ENCODE results near the gene SGTA.

GRCh38 chr19:2714531-2715269, 68.4 kb downstream of the SGTA start:
- TF ChIP-seq CTCF (IDR thresholded peaks at IDR 0.05): no peak
- no peak for TF ChIP-seq POLR2AphosphoS5 (IDR thresholded peaks at IDR 0.05; ENCODE audit: low read depth, low read length)
- TF ChIP-seq SIN3A (IDR thresholded peaks at IDR 0.05; ENCODE audit: borderline replicate concordance, insufficient read depth, low read depth, low read length): no peak
- TF ChIP-seq, protein P1, sequence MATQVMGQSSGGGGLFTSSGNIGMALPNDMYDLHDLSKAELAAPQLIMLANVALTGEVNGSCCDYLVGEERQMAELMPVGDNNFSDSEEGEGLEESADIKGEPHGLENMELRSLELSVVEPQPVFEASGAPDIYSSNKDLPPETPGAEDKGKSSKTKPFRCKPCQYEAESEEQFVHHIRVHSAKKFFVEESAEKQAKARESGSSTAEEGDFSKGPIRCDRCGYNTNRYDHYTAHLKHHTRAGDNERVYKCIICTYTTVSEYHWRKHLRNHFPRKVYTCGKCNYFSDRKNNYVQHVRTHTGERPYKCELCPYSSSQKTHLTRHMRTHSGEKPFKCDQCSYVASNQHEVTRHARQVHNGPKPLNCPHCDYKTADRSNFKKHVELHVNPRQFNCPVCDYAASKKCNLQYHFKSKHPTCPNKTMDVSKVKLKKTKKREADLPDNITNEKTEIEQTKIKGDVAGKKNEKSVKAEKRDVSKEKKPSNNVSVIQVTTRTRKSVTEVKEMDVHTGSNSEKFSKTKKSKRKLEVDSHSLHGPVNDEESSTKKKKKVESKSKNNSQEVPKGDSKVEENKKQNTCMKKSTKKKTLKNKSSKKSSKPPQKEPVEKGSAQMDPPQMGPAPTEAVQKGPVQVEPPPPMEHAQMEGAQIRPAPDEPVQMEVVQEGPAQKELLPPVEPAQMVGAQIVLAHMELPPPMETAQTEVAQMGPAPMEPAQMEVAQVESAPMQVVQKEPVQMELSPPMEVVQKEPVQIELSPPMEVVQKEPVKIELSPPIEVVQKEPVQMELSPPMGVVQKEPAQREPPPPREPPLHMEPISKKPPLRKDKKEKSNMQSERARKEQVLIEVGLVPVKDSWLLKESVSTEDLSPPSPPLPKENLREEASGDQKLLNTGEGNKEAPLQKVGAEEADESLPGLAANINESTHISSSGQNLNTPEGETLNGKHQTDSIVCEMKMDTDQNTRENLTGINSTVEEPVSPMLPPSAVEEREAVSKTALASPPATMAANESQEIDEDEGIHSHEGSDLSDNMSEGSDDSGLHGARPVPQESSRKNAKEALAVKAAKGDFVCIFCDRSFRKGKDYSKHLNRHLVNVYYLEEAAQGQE (IDR thresholded peaks at IDR 0.05; ENCODE audit: insufficient read depth in 1 of 2, low read depth in 2 of 2, low read length in 1 of 2): no peak
- no peak for TF ChIP-seq TCF7L2 (IDR thresholded peaks at IDR 0.05; ENCODE audit: low read depth, low read length)
